Mucosa of rectum (tissue), 2 donors: Measurements from ENCODE around the gene DGKQ.
"Not testable (repeated sequence)": the region's sequence is repeated elsewhere in the genome, so short reads cannot be mapped to it uniquely, and the experiment has no call there.

Source experiments
- H3K27ac ChIP-seq, 2 donors: one replicate each; pipeline ENCODE4 v1.7.0; 2013; ENCODE audit warnings: inconsistent platforms in 2 of 2, low read depth in 2 of 2, low read length in 2 of 2
- H3K27me3 ChIP-seq, 2 donors: one replicate each; pipeline ENCODE4 v1.7.0; 2013; ENCODE audit warnings: low read length in 2 of 2; ENCODE audit not compliant: control insufficient read depth in 2 of 2, insufficient read depth in 2 of 2
- H3K36me3 ChIP-seq, 2 donors: one replicate each; pipeline ENCODE4 v1.7.0; 2013; ENCODE audit warnings: low read length in 2 of 2; ENCODE audit not compliant: control insufficient read depth in 2 of 2, insufficient read depth in 2 of 2
- H3K4me1 ChIP-seq, 2 donors: one replicate each; pipeline ENCODE4 v1.7.0; 2013; ENCODE audit warnings: low read length in 2 of 2, mild to moderate bottlenecking in 1 of 2; ENCODE audit not compliant: control insufficient read depth in 2 of 2, insufficient read depth in 2 of 2
- H3K4me3 ChIP-seq, 2 donors: one replicate each; pipeline ENCODE4 v1.7.0; 2013; ENCODE audit warnings: low read length in 2 of 2
- H3K9ac ChIP-seq, 2 donors: one replicate each; pipeline ENCODE4 v1.7.0; 2013; ENCODE audit warnings: low read length in 2 of 2, low read depth in 1 of 2, mild to moderate bottlenecking in 1 of 2
- H3K9me3 ChIP-seq, 2 donors: one replicate each; pipeline ENCODE4 v1.7.0; 2013; ENCODE audit warnings: low read length in 2 of 2; ENCODE audit not compliant: control insufficient read depth in 2 of 2
- donor health status: healthy.
- donor health status: Normal muscosa, but diverticular disease.

Gene DGKQ

GRCh38 chr4:929096-929765, 44.1 kb downstream of the DGKQ start:
- no peaks in the 10 kb centered on the region for H3K27me3 ChIP-seq
- no peak overlapping the region for H3K4me3 ChIP-seq
- no peaks in the 10 kb centered on the region for H3K9me3 ChIP-seq
- peak overlapping the region in 1 of 2 donors; percentile 98 for H3K27ac ChIP-seq
- no peak overlapping the region for H3K9ac ChIP-seq
- H3K36me3 ChIP-seq, result peaks cover 0 to 2% of the 10 kb centered on the region in 2 donors
- peaks cover 28 to 32% of the 10 kb centered on the region in 2 donors for H3K4me1 ChIP-seq

- not testable (repeated sequence) for H3K9me3 ChIP-seq, H3K9ac ChIP-seq, H3K27me3 ChIP-seq, H3K4me3 ChIP-seq, H3K27ac ChIP-seq, H3K36me3 ChIP-seq
- H3K4me1 ChIP-seq, result peaks cover 22 to 30% of the 10 kb centered on the region in 2 donors
Observed at GRCh38 chr4:927566-927965, 45.8 kb downstream of the DGKQ start.

- H3K4me1 ChIP-seq, result peaks cover 22 to 29% of the 10 kb centered on the region in 2 donors
- H3K27me3 ChIP-seq, result no peaks in the 10 kb centered on the region
- no peaks in the 10 kb centered on the region for H3K9me3 ChIP-seq
- no peak overlapping the region for H3K4me3 ChIP-seq
- no peak overlapping the region for H3K9ac ChIP-seq
- H3K36me3 ChIP-seq, result peaks cover 3 to 5% of the 10 kb centered on the region in 2 donors
- no peak overlapping the region for H3K27ac ChIP-seq
Observed at GRCh38 chr4:926538-926937, 46.8 kb downstream of the DGKQ start.

- H3K9ac ChIP-seq, result no peak overlapping the region
Observed at GRCh38 chr4:925771-926500, 47.4 kb downstream of the DGKQ start.

GRCh38 chr4:925171-925570, 48.2 kb downstream of the DGKQ start:
- Histone ChIP-seq H3K9ac (no peak overlapping the region), H3K36me3 (peaks cover 3 to 5% of the 10 kb centered on the region in 2 donors), H3K27ac (no peak overlapping the region), H3K4me1 (peaks cover 11 to 19% of the 10 kb centered on the region in 2 donors), H3K27me3 (no peaks in the 10 kb centered on the region), H3K9me3 (no peaks in the 10 kb centered on the region), H3K4me3 (no peak overlapping the region)

More at GRCh38 chr4:925771-926500, 47.4 kb downstream of the DGKQ start:
- Histone ChIP-seq H3K36me3 (peaks cover 3 to 5% of the 10 kb centered on the region in 2 donors), H3K9me3 (no peaks in the 10 kb centered on the region), H3K4me3 (no peak overlapping the region), H3K4me1 (peaks cover 17 to 24% of the 10 kb centered on the region in 2 donors), H3K27ac (no peak overlapping the region), H3K27me3 (no peaks in the 10 kb centered on the region)

GRCh38 chr4:924107-925096, 49.0 kb downstream of the DGKQ start:
- peaks cover 3 to 5% of the 10 kb centered on the region in 2 donors for H3K36me3 ChIP-seq
- peaks cover 4 to 11% of the 10 kb centered on the region in 2 donors for H3K4me1 ChIP-seq
- no peaks in the 10 kb centered on the region for H3K9me3 ChIP-seq
- H3K4me3 ChIP-seq, result no peak overlapping the region
- H3K27me3 ChIP-seq, result no peaks in the 10 kb centered on the region
- no peak overlapping the region for H3K9ac ChIP-seq
- no peak overlapping the region for H3K27ac ChIP-seq

GRCh38 chr4:921830-922331, 51.5 kb downstream of the DGKQ start:
- Histone ChIP-seq H3K27ac (peak overlapping the region in 1 of 2 donors; percentile 16), H3K4me3 (no peak overlapping the region), H3K9ac (no peak overlapping the region), H3K4me1 (peaks cover 0 to 8% of the 10 kb centered on the region in 2 donors), H3K27me3 (no peaks in the 10 kb centered on the region), H3K36me3 (peaks cover 3% of the 10 kb centered on the region in 2 donors), H3K9me3 (no peaks in the 10 kb centered on the region)

GRCh38 chr4:919004-919680, 54.2 kb downstream of the DGKQ start:
- not testable (repeated sequence) for H3K36me3 ChIP-seq, H3K9me3 ChIP-seq, H3K27ac ChIP-seq, H3K9ac ChIP-seq, H3K4me3 ChIP-seq, H3K4me1 ChIP-seq, H3K27me3 ChIP-seq

GRCh38 chr4:918591-918990, 54.8 kb downstream of the DGKQ start:
- not testable (repeated sequence) for H3K9me3 ChIP-seq, H3K27ac ChIP-seq, H3K9ac ChIP-seq, H3K36me3 ChIP-seq, H3K4me3 ChIP-seq, H3K4me1 ChIP-seq, H3K27me3 ChIP-seq
